ENCODE results near the gene EPHA7. TPM values are rescaled to one million over a fixed set of nuclear protein-coding genes. Genes with fewer than 3 reads are reported as not detected.

The EPHA7 gene
- total and polyA plus RNA-seq, 2 donors (not counting 3 experiments of a cell fraction or from before 2014, with no cell fraction given) = not detected

DNA sequence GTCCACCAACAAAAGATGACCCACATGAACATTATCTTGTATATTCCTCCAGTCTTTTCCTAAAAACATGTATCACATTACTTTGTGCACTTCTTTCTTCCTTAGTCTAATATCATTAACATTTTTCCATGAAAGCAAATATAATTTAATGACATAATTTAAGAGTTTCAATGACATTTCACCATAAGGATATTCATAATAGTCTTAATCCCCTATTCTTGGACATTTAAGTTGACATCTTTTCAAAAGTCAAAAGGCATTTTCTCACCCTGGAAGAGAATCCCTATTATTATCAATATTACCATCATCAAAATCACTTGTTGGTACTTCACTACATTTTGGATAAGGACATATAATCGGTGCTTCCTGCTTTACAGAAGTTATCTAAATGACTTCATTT, 31.3 kb downstream of the EPHA7 start:
- Histone ChIP-seq H3K36me3 (ENCODE audit: control insufficient read depth in 2 of 2, extremely low read depth in 1 of 2, insufficient read depth in 2 of 2, low read length in 2 of 2) (no peaks in the 10 kb centered on the region), H3K4me2 (ENCODE audit: insufficient read depth, low read length) (no peak overlapping the region), H3K9me3 (replicated peaks; ENCODE audit: control insufficient read depth, insufficient read depth, low read length) (no peaks in the 10 kb centered on the region), H4K20me1 (replicated peaks; ENCODE audit: control insufficient read depth, extremely low read depth, insufficient read depth, low read length) (no peaks in the 10 kb centered on the region), H3K9me1 (replicated peaks; ENCODE audit: control insufficient read depth, extremely low read depth, insufficient read depth, low read length) (no peaks in the 10 kb centered on the region), H3K79me2 (ENCODE audit: control insufficient read depth, insufficient read depth, low read length) (no peaks in the 10 kb centered on the region), H3K27ac (ENCODE audit: insufficient read depth, low read depth, low read length) (no peak overlapping the region), H3K4me1 (ENCODE audit: control insufficient read depth, extremely low read depth, insufficient read depth, low read length) (no peaks in the 10 kb centered on the region), H2AFZ (ENCODE audit: low read depth, low read length) (no peak overlapping the region), H3K9ac (replicated peaks; ENCODE audit: extremely low read depth, insufficient read depth, low read length) (no peak overlapping the region), H3K27me3 (ENCODE audit: control insufficient read depth in 2 of 2, insufficient read depth in 2 of 2, low read length in 2 of 2) (no peaks in the 10 kb centered on the region), H3K4me3 (replicated peaks in 1 of 3; ENCODE audit: insufficient read depth in 1 of 3, low read depth in 1 of 3, low read length in 3 of 3) (no peak overlapping the region)
- ChIA-PET POLR2A (no interaction called here), CTCF (no interaction called here)
- no TSS peak for BruUV-seq (replicated peaks)
- intact Hi-C loops (cut with micrococcal nuclease) (no loop called here), dilution Hi-C loops (cut with MboI; ENCODE audit: extremely low pct_ligation_motif_present, low sequenced_read_pairs) (no loop called here)
- TF ChIP-seq GATA2 (IDR thresholded peaks at IDR 0.05; ENCODE audit: insufficient read depth, insufficient read length, low read depth, low read length) (no peak), JUN (IDR thresholded peaks at IDR 0.05; ENCODE audit: borderline replicate concordance, insufficient read depth, insufficient read length, low read depth) (no peak), POLR2AphosphoS5 (IDR thresholded peaks at IDR 0.05; ENCODE audit: insufficient read depth, low read depth, low read length) (no peak), POLR2A (IDR thresholded peaks at IDR 0.05; ENCODE audit: low read depth, low read length) (no peak), FOS (IDR thresholded peaks at IDR 0.05; ENCODE audit: borderline replicate concordance, insufficient read depth, low read length) (no peak), MYC (IDR thresholded peaks at IDR 0.05; ENCODE audit: low read depth, low read length) (no peak), EZH2 (IDR thresholded peaks at IDR 0.05; ENCODE audit: borderline replicate concordance, low read depth, low read length, severe bottlenecking) (no peak)
- TF ChIP-seq, protein P1, sequence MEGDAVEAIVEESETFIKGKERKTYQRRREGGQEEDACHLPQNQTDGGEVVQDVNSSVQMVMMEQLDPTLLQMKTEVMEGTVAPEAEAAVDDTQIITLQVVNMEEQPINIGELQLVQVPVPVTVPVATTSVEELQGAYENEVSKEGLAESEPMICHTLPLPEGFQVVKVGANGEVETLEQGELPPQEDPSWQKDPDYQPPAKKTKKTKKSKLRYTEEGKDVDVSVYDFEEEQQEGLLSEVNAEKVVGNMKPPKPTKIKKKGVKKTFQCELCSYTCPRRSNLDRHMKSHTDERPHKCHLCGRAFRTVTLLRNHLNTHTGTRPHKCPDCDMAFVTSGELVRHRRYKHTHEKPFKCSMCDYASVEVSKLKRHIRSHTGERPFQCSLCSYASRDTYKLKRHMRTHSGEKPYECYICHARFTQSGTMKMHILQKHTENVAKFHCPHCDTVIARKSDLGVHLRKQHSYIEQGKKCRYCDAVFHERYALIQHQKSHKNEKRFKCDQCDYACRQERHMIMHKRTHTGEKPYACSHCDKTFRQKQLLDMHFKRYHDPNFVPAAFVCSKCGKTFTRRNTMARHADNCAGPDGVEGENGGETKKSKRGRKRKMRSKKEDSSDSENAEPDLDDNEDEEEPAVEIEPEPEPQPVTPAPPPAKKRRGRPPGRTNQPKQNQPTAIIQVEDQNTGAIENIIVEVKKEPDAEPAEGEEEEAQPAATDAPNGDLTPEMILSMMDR (IDR thresholded peaks at IDR 0.05; ENCODE audit: extremely low read depth in 1 of 2, insufficient read depth in 1 of 2, low read depth in 1 of 2, low read length in 2 of 2) = no peak
- TF ChIP-seq, protein P2, sequence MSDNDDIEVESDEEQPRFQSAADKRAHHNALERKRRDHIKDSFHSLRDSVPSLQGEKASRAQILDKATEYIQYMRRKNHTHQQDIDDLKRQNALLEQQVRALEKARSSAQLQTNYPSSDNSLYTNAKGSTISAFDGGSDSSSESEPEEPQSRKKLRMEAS (IDR thresholded peaks at IDR 0.05; ENCODE audit: insufficient read depth, insufficient read length) = no peak
- DNase-seq (ENCODE audit: low read depth, low spot score) (no peak), FAIRE-seq (no peak)

All from endothelial cell of umbilical vein (primary cell).